K562 (cell line): ENCODE data around the gene CNIH3. TPM values are rescaled to one million over a fixed set of nuclear protein-coding genes. Genes with fewer than 3 reads are reported as not detected.

ENCODE experiments used
- ATAC-seq: fragments of 200-7000 bp; cut with Tn5 transposase; 3 replicates; pipeline ENCODE4 v1.9.1; 2020; ENCODE audit warnings: moderate library complexity
- BruUV-seq: library from RNA; stranded (reverse); fragments of 400-500 nt; replicated peaks from 2 replicates; lab custom pipeline; 2021; lab: Mats Ljungman, UMichigan
- CTCF ChIA-PET: fragments of 300-600 bp; formaldehyde crosslinking; extraction: SDS; loops from one replicate; lab custom pipeline; 2021; ENCODE audit warnings: low intra/inter-chr PET ratio; lab: Yijun Ruan, JAX
- POLR2A ChIA-PET: fragments of 300-600, 350-650 bp; sonication (Branson Sonifier 250); formaldehyde crosslinking; extraction: SDS; loops from one replicate; lab custom pipeline; 2021; ENCODE audit warnings: antibody characterized with exemption, inconsistent platforms; lab: Yijun Ruan, JAX
- DNase-seq, 4 experiments: peaks; one replicate each; pipeline versions ENCODE4 v3.0.0 to v3.0.0-alpha.2; 2011 to 2018; ENCODE audit warnings: low spot score in 3 of 4, mixed read lengths in 3 of 4; ENCODE audit errors: extremely low read depth in 1 of 4
- FAIRE-seq: peaks from 2 replicates; lab custom pipeline; 2011; peaks lifted over from hg19 to GRCh38; lab: Jason Lieb, UNC
- H2AFZ ChIP-seq: 2 replicates; pipeline ENCODE4 v1.6.0; 2011; ENCODE audit warnings: low read depth, low read length, control low read depth, inconsistent platforms
- H3K27ac ChIP-seq: fragments of 200-600 bp; 3 replicates; pipeline ENCODE4 v1.8.0; 2011; ENCODE audit warnings: low read depth, mild to moderate bottlenecking, control low read depth, inconsistent platforms, low read length, moderate library complexity, mixed read lengths; ENCODE audit errors: extremely low read depth
- H3K27me3 ChIP-seq, 2 experiments: fragments of 300-600 bp in 1 of 2; 2 replicates in 1 of 2; 3 replicates in 1 of 2; pipeline versions ENCODE4 v1.6.0 to v1.8.0; 2011; ENCODE audit warnings: inconsistent platforms in 2 of 2, low read length in 2 of 2, mild to moderate bottlenecking in 1 of 2, mixed read lengths in 1 of 2, moderate library complexity in 1 of 2; ENCODE audit not compliant: control insufficient read depth in 2 of 2, insufficient read depth in 2 of 2
- H3K36me3 ChIP-seq: fragments of 300-600 bp; 3 replicates; pipeline ENCODE4 v1.8.0; 2011; ENCODE audit warnings: mild to moderate bottlenecking, low read length, inconsistent platforms; ENCODE audit not compliant: control insufficient read depth, insufficient read depth
- H3K4me1 ChIP-seq, 2 experiments: fragments of 200-600 bp in 1 of 2; replicated peaks in 1 of 2; 2 replicates in 1 of 2; 3 replicates in 1 of 2; pipeline versions ENCODE4 v1.5.1 to v1.8.0; 2011; ENCODE audit warnings: inconsistent platforms in 2 of 2, low read length in 2 of 2, mild to moderate bottlenecking in 1 of 2, mixed read lengths in 1 of 2, moderate library complexity in 1 of 2; ENCODE audit not compliant: control insufficient read depth in 2 of 2, insufficient read depth in 2 of 2
- H3K4me2 ChIP-seq: 2 replicates; pipeline ENCODE4 v1.6.1; 2011; ENCODE audit warnings: low read length, control low read depth, inconsistent platforms, mixed read lengths; ENCODE audit not compliant: insufficient read depth
- H3K4me3 ChIP-seq: fragments of 200-600 bp; sonication (generic), shearing (Covaris generic); 2 replicates; pipeline ENCODE4 v1.5.1; 2016; ENCODE audit warnings: control low read depth, inconsistent platforms
- H3K79me2 ChIP-seq: fragments of 200-600 bp; 3 replicates; pipeline ENCODE4 v1.8.0; 2011; ENCODE audit warnings: low read length, inconsistent platforms; ENCODE audit not compliant: control insufficient read depth, insufficient read depth
- H3K9ac ChIP-seq, 2 experiments: 2 replicates each; pipeline versions ENCODE4 v1.6.0 to v1.6.1; 2011; ENCODE audit warnings: low read depth in 2 of 2, low read length in 2 of 2, control low read depth in 1 of 2, inconsistent platforms in 1 of 2, mild to moderate bottlenecking in 1 of 2, mixed read lengths in 1 of 2; ENCODE audit not compliant: insufficient read depth in 1 of 2
- H3K9me1 ChIP-seq: one replicate; pipeline ENCODE4 v1.6.0; 2011; ENCODE audit warnings: inconsistent platforms, mild to moderate bottlenecking, low read length, moderate library complexity; ENCODE audit not compliant: control insufficient read depth, insufficient read depth
- H3K9me3 ChIP-seq: replicated peaks from 2 replicates; pipeline ENCODE4 v1.5.1; 2011; ENCODE audit warnings: low read depth, low read length, inconsistent platforms; ENCODE audit not compliant: control insufficient read depth, insufficient read depth
- H4K20me1 ChIP-seq: replicated peaks from 2 replicates; pipeline ENCODE4 v1.6.1; 2011; ENCODE audit warnings: low read length, inconsistent platforms, mixed read lengths; ENCODE audit not compliant: control insufficient read depth, insufficient read depth
- ARNT ChIP-seq, 2 experiments: fragments of 450-650 bp; IDR thresholded peaks; 2 replicates each; pipeline ENCODE4 v1.6.1; 2016; ENCODE audit warnings: mild to moderate bottlenecking in 1 of 2
- BMI1 ChIP-seq: fragments of 150-350 bp; IDR thresholded peaks from 2 replicates; pipeline ENCODE4 v1.6.1; 2014; ENCODE audit warnings: low read length
- CHD1 ChIP-seq: fragments of 200-600 bp; sonication (generic); IDR thresholded peaks from one replicate; pipeline ENCODE4 v1.6.1; 2012; ENCODE audit warnings: mild to moderate bottlenecking, moderate library complexity, low read length, inconsistent platforms
- HOMEZ ChIP-seq: fragments of 250-450 bp; sonication (Bioruptor Pico); IDR thresholded peaks from 2 replicates; pipeline ENCODE4 v1.4.0; 2020; ENCODE audit warnings: mild to moderate bottlenecking, moderate library complexity
- STAG1 ChIP-seq: sonication (generic); formaldehyde crosslinking; IDR thresholded peaks from 2 replicates; pipeline ENCODE4 v1.5.0; 2020; ENCODE audit warnings: missing genetic modification reagents, borderline replicate concordance
- TAF9B ChIP-seq: fragments of 450-650 bp; IDR thresholded peaks from 2 replicates; pipeline ENCODE4 v1.6.1; 2018; ENCODE audit warnings: mild to moderate bottlenecking; ENCODE audit not compliant: partially characterized antibody
- TRIM28 ChIP-seq: fragments of 450-650 bp; IDR thresholded peaks from 2 replicates; pipeline ENCODE4 v1.6.1; 2017
- ZC3H4 ChIP-seq: sonication (generic); formaldehyde crosslinking; IDR thresholded peaks from 2 replicates; pipeline ENCODE4 v1.9.0; 2021; ENCODE audit warnings: missing genetic modification reagents, borderline replicate concordance
- ZNF165 ChIP-seq: fragments of 250-450 bp; sonication (Bioruptor Pico); IDR thresholded peaks from 2 replicates; pipeline ENCODE4 v1.4.0; 2020; ENCODE audit warnings: borderline replicate concordance
- ZNF444 ChIP-seq: fragments of 250-450 bp; sonication (Bioruptor Pico); IDR thresholded peaks from 2 replicates; pipeline ENCODE4 v1.4.0; 2020; ENCODE audit warnings: mild to moderate bottlenecking, moderate library complexity
- WGBS: fragments of 100-300 bp; shearing (Covaris generic); methylation state at CpG from one replicate; pipeline ENCODE4 v1.1.6; 2016; ENCODE audit warnings: low coverage, mixed read lengths; ENCODE audit not compliant: insufficient coverage; ENCODE audit errors: missing lambda C conversion rate; 5-methylcytosine and 5-hydroxymethylcytosine counted together
- in situ Hi-C: fragments of 300-500 bp; cut with MboI; formaldehyde crosslinking; loops from 4 replicates; pipeline ENCODE4 v1.15.0; 2018; ENCODE audit warnings: inconsistent platforms, mixed read lengths
- intact Hi-C: fragments of 100-400 bp; cut with micrococcal nuclease; formaldehyde crosslinking; loops from 2 replicates; pipeline ENCODE4 v1.14.2; 2022
- polyA plus RNA-seq, 8 experiments: library from polyadenylated mRNA; depleted of rRNA in 4 of 8; stranded (reverse) in 5 of 8; unstranded in 3 of 8; fragments of >200 nt; fragmentation: Nextera tagmentation in 2 of 8; fragmentation: Illumina TruSeq in 1 of 8; extraction: Ambion mirVana in 2 of 8; extraction: Trizol in 1 of 8; gene quantifications; 2 replicates each; pipeline versions ENCODE4 v1.2.1 to v1.2.3, GENCODE V29; 2011 to 2014; ENCODE audit warnings: inconsistent platforms in 1 of 8, missing spikeins in 1 of 8
- total RNA-seq, 7 experiments: library from RNA; depleted of rRNA in 6 of 7; stranded (reverse); fragments of >200 nt in 6 of 7; fragmentation: Illumina TruSeq in 2 of 7; extraction: Trizol in 2 of 7; gene quantifications; 2 replicates each; pipeline versions ENCODE4 v1.2.1 to v1.2.3, GENCODE V29; 2011 to 2021; ENCODE audit warnings: low replicate concordance in 1 of 7

Gene CNIH3
- total and polyA plus RNA-seq, 9 of the 15 experiments (the other 6 are each of a cell fraction or from before 2014, with no cell fraction given): 0.14 to 1.8 (median 0.79) TPM

- no peak for TF ChIP-seq HOMEZ (CRISPR knock-in tag)
- no peak for TF ChIP-seq ARNT (IDR thresholded peaks at IDR 0.05)
- Histone ChIP-seq H2AFZ (no peak overlapping the region), H3K9ac (no peak overlapping the region), H3K9me1 (no peaks in the 10 kb centered on the region), H4K20me1 (no peaks in the 10 kb centered on the region), H3K4me2 (no peak overlapping the region), H3K79me2 (no peaks in the 10 kb centered on the region), H3K27ac (no peak overlapping the region), H3K4me1 (no peaks in the 10 kb centered on the region), H3K9me3 (no peaks in the 10 kb centered on the region), H3K4me3 (no peak overlapping the region), H3K27me3 (peaks cover 3 to 30% of the 10 kb centered on the region in 2 experiments; a peak in 2 of 5 replicates), H3K36me3 (no peaks in the 10 kb centered on the region)
- intact Hi-C loops: no loop called here
- no TSS peak for BruUV-seq
- ChIA-PET CTCF (no interaction called here), POLR2A (no interaction called here)
- no peak for FAIRE-seq
- no peak for DNase-seq
- ATAC-seq: no peak
- 0% methylated on average over 1 of the region's 1 CpG for WGBS
- in situ Hi-C loops: no loop called here
Measured at GRCh38 chr1:224671076-224671475, 55.0 kb downstream of the CNIH3 start.

- H3K4me3 ChIP-seq: no peak overlapping the region
- in situ Hi-C loops: no loop called here
- no peaks in the 10 kb centered on the region for H3K79me2 ChIP-seq
- no peak overlapping the region for H3K27ac ChIP-seq
- intact Hi-C loops: no loop called here
- FAIRE-seq (no peak), ATAC-seq (no peak), DNase-seq (no peak)
- no peaks in the 10 kb centered on the region for H3K36me3 ChIP-seq
- WGBS: 3% methylated on average over 4 of the region's 4 CpGs
- H4K20me1 ChIP-seq: no peaks in the 10 kb centered on the region
- no peaks in the 10 kb centered on the region for H3K9me1 ChIP-seq
- H3K9ac ChIP-seq: no peak overlapping the region
- BruUV-seq: no TSS peak
- no peak overlapping the region for H2AFZ ChIP-seq
- ChIA-PET CTCF (no interaction called here), POLR2A (interaction anchor here (0.6 to 1.5 kb wide), 2 partner anchors 25 to 70 kb away, joined by 3 to 4 read pairs; no protein-coding TSS in a partner anchor)
- H3K27me3 ChIP-seq: peaks cover 5 to 43% of the 10 kb centered on the region in 2 experiments; a peak in 2 of 5 replicates
- H3K4me1 ChIP-seq: no peaks in the 10 kb centered on the region
- no peak overlapping the region for H3K4me2 ChIP-seq
- no peaks in the 10 kb centered on the region for H3K9me3 ChIP-seq
- TF ChIP-seq CHD1 (no peak), ZNF444 (CRISPR knock-in tag) (no peak), BMI1 (no peak), ZC3H4 (no peak), ZNF165 (no peak), STAG1 (CRISPR knock-in tag) (no peak), TRIM28 (no peak), TAF9B (no peak)
Measured at GRCh38 chr1:224673141-224673540, 57.0 kb downstream of the CNIH3 start.
